Measurements from ENCODE around the gene CES2.
"Not testable (repeated sequence)": the region's sequence is repeated elsewhere in the genome, so short reads cannot be mapped to it uniquely, and the experiment has no call there.

CES2 gene

GRCh38 chr16:66976746-66977145 is 41.4 kb downstream of the CES2 start:
- no peak for DNase-seq

- peak in 57 of 58 donors; percentile 6 to 92 (median 73) for DNase-seq
These were observed 42.2 kb downstream of the CES2 start for GRCh38 chr16:66977341-66978113.

- peak in 2 of 58 donors; percentile 9 to 42 for DNase-seq
These were observed 43.8 kb downstream of the CES2 start for GRCh38 chr16:66979011-66979717.

- no peak for DNase-seq
These were observed 47.7 kb downstream of the CES2 start for GRCh38 chr16:66983033-66983432.

- DNase-seq = no peak
These were observed 49.6 kb downstream of the CES2 start for GRCh38 chr16:66984892-66985311.

GRCh38 chr16:66986559-66986958 is 51.2 kb downstream of the CES2 start:
- DNase-seq = no peak

- DNase-seq = no peak
These were observed 53.0 kb downstream of the CES2 start, which contains the start of gene CES4A for GRCh38 chr16:66988197-66988788. Gene CES4A (plus strand): TSS chr16:66988589. CDS start chr16:66988773, 184 bp downstream.

- DNase-seq = no peak
These were observed 56.3 kb downstream of the CES2 start for GRCh38 chr16:66991545-66992077.

- DNase-seq = not testable (repeated sequence)
These were observed 58.2 kb downstream of the CES2 start for GRCh38 chr16:66993558-66993957.
